22Rv1 (cell line): ENCODE measurements around the gene APOBEC2.

Experiments
- H3K27ac ChIP-seq: fragments of 450-650 bp; 2 replicates; pipeline ENCODE4 v1.5.1; 2017
- ZFX ChIP-seq: fragments of 450-650 bp; IDR thresholded peaks from 2 replicates; pipeline ENCODE4 v1.6.1; 2017; ENCODE audit warnings: antibody characterized with exemption, borderline replicate concordance
- TF ChIP-seq, protein P1 (sequence below): fragments of 450-650 bp; IDR thresholded peaks from 2 replicates; pipeline ENCODE4 v1.5.1; 2017; ENCODE audit warnings: mild to moderate bottlenecking

The APOBEC2 gene

DNA sequence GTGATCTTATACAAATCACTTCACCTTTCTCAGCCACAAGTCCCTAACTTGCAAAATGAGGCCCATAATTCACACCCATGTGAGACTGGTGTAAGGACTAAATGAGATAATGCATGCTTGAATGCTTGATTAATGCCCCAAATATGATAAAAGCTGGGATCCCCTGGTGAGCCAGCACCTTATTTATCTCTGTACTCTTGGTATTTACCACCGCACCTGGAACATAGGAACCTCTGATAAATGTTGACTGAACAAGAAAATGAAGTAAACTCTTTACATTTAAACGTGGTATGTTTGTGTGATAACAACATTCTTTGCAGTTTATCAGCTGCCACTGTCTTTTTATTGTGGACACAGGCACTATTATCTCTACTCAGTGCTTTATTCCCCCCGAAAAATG, 2.5 kb upstream of the APOBEC2 start:
- no peak overlapping the region for H3K27ac ChIP-seq
- no peak for TF ChIP-seq ZFX
- TF ChIP-seq, protein P1, sequence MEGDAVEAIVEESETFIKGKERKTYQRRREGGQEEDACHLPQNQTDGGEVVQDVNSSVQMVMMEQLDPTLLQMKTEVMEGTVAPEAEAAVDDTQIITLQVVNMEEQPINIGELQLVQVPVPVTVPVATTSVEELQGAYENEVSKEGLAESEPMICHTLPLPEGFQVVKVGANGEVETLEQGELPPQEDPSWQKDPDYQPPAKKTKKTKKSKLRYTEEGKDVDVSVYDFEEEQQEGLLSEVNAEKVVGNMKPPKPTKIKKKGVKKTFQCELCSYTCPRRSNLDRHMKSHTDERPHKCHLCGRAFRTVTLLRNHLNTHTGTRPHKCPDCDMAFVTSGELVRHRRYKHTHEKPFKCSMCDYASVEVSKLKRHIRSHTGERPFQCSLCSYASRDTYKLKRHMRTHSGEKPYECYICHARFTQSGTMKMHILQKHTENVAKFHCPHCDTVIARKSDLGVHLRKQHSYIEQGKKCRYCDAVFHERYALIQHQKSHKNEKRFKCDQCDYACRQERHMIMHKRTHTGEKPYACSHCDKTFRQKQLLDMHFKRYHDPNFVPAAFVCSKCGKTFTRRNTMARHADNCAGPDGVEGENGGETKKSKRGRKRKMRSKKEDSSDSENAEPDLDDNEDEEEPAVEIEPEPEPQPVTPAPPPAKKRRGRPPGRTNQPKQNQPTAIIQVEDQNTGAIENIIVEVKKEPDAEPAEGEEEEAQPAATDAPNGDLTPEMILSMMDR: no peak

DNA sequence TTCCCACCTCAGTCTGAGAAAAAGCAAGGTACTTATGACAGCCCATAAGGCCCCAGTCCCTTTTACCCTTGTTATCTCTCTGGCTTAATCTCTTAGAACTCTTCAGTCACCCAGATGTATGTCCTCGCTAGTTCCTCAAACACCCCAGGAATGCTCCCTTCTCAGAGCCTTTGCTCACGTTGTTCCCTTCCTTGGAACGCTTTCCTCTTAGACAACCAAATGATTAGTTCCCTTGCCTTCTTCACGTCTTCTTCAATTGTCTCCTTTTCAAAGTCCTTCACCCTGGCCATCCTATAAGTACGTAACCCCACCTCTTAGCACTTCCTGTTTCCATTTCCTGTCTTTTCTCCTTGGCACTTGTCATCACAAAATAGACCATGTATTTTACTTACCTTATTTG, 1.1 kb upstream of the APOBEC2 start:
- no peak overlapping the region for H3K27ac ChIP-seq
- TF ChIP-seq, protein P1: no peak
- no peak for TF ChIP-seq ZFX

DNA sequence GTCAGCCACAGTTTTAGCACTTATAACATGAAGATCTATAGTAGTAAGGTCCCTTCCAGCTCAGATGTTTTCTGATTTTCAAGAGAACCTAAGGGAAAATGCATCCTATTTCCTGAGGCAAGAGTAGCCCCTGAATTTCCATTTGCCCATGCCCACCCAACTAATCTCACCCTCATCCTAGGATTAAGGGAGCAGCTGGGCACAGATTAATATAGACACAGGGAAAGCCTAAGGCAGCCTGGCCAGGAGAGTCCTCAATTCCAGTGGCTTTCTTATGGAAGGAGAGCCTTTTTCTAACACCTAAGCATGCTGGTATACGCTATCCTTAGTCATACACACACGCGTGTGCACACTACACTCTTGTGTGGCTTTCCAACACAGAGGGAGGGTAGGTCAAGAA, 1.5 kb downstream of the APOBEC2 start:
- no peak for TF ChIP-seq ZFX
- TF ChIP-seq, protein P1: no peak
- H3K27ac ChIP-seq: no peak overlapping the region

DNA sequence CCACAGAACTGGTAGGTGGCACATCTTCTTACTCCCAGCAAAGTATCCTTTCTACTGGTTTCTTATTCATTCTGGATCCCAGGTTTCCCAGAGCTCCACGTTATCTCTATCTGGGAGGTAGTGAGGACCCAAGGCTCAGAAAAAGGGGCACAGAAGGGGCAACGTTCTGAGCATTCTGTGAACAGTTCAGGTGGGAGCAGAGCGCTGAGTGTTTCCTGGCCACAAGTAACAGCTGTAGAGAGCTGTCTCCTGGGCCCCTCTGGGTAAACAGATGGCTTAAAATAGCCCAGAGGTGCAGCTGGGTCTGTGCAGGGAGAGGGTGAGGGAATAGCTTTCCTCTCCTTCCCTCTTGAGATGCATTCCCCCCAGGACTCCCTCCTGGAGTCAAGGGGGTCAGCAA, 2.1 kb downstream of the APOBEC2 start:
- TF ChIP-seq, protein P1: no peak
- no peak for TF ChIP-seq ZFX
- H3K27ac ChIP-seq: no peak overlapping the region

DNA sequence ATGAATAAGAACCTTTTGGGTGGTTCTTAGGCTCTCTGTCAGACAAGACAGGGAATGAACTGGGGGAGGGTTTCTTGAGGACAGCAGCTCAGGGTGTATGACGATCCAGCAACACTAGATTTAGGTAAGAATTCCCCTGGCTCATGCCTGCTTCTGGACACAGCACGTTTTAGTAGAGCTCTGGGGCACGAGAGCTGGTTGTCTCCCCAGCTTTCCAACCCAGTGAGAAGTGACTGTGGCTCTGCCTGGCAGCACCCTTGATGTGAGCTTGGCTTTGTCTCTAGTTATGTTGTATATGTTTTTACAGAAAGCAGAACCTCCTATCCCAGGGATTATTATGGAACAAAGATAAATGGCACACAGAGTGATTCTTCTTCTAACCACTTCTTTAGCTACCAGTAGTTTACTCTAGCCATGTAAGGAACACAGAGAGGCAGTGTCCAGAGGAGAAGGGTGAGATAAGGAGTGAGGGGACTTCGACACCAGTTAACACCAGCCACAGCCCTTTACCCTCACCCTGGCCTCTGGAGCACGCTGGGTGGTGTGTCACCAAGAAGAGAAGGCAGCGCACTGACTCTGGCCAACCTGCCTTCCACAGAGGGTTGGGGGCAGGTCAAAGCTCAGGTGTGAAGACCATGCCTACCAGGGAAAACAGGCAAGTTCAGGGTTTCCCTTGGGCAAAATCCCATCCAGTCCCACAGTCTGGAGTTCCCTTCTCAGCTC, 3.9 kb downstream of the APOBEC2 start:
- no peak for TF ChIP-seq ZFX
- TF ChIP-seq, protein P1: no peak
- H3K27ac ChIP-seq: no peak overlapping the region

DNA sequence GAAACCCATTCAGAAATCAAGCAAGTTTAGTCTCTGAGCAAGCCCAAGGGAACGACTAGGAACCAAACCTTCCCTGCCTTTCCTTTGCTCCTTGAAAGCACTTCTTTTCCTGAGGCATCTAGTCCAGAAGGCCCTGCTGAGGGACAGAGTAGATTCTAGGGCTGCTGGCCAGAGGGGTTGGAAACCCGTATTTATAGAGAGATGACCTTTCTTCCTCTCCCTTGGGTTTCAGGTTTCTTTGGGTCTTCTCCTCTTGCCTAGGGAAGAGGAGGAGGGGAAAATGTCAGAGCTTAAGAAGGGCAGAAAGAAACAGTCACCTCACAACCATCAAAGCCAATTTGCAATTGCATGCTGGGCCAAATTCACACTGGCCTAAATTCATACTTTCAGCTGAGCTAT, 5.8 kb downstream of the APOBEC2 start:
- TF ChIP-seq, protein P1: no peak
- TF ChIP-seq ZFX: no peak
- no peak overlapping the region for H3K27ac ChIP-seq

DNA sequence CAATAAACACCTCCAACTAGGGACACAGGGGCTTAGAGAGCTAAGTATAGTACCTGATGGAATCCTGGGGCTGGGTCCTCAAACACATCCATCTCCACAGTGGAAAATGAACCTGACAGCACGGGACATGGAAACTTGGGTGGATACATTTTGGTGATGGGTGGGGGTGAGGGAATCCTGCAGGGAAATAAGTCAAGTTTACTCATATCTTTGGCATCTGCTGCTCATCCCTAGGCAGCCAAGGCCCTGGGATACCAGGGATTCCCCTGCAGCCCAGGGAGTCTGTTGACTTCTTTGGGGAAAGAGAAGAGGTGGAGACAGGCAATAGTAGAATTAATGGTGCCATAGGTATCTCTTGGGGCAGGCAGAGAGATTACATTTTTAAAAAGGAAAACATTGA, 6.6 kb downstream of the APOBEC2 start:
- no peak overlapping the region for H3K27ac ChIP-seq
- TF ChIP-seq ZFX: no peak
- TF ChIP-seq, protein P1: no peak
